ENCODE measurements around the gene DCAF12L1. TPM values are rescaled to one million over a fixed set of nuclear protein-coding genes. Genes with fewer than 3 reads are reported as not detected.
A peak's percentile ranks its signal among the peaks of the same experiment; 100 is the strongest.

The DCAF12L1 gene
- 0.91 TPM for polyA plus RNA-seq (2013, experiment 1 of 4)
- polyA plus RNA-seq (2013, experiment 2 of 4): 1.2 TPM
- 0.53 TPM for polyA plus RNA-seq (2013, experiment 3 of 4)
- 0.61 TPM for polyA plus RNA-seq (2013, experiment 4 of 4)

GRCh38 chrX:126552313-126553022 lies at the start of gene DCAF12L1:
TSS of gene DCAF12L1 (minus strand) at chrX:126552814. CDS start at chrX:126552608, 206 bp downstream.
- no peaks in the 10 kb centered on the region for H3K9me3 ChIP-seq (ENCODE audit: control insufficient read depth, low read length)
- no peak within 1 kb of the TSS for H3K27ac ChIP-seq (ENCODE audit: insufficient read depth, low read depth, low read length, poor library complexity, severe bottlenecking)
- 7 to 11% methylated on average over 82 to 83 of the region's 83 CpGs for WGBS, 2 experiments
- no peaks in the 10 kb centered on the region for H3K36me3 ChIP-seq (ENCODE audit: control insufficient read depth, insufficient read depth, low read length)
- H3K27me3 ChIP-seq (ENCODE audit: control insufficient read depth, insufficient read depth, low read length, poor library complexity, severe bottlenecking): peaks cover 19% of the 10 kb centered on the region
- H3K4me3 ChIP-seq (ENCODE audit: insufficient read depth, low read depth, low read length): peak within 1 kb of the TSS; percentile 27
- H3K4me1 ChIP-seq (ENCODE audit: control insufficient read depth, insufficient read depth, low read length): no peaks in the 10 kb centered on the region

GRCh38 chrX:126580877-126581276 lies 28.3 kb upstream of the DCAF12L1 start:
- no peaks in the 10 kb centered on the region for H3K36me3 ChIP-seq (ENCODE audit: control insufficient read depth, insufficient read depth, low read length)
- WGBS, 2 experiments: 90 to 97% methylated on average over 34 to 35 of the region's 39 CpGs
- no peaks in the 10 kb centered on the region for H3K27me3 ChIP-seq (ENCODE audit: control insufficient read depth, insufficient read depth, low read length, poor library complexity, severe bottlenecking)
- H3K27ac ChIP-seq (ENCODE audit: insufficient read depth, low read depth, low read length, poor library complexity, severe bottlenecking): no peak overlapping the region
- no peaks in the 10 kb centered on the region for H3K4me1 ChIP-seq (ENCODE audit: control insufficient read depth, insufficient read depth, low read length)
- no peak overlapping the region for H3K4me3 ChIP-seq (ENCODE audit: insufficient read depth, low read depth, low read length)
- no peaks in the 10 kb centered on the region for H3K9me3 ChIP-seq (ENCODE audit: control insufficient read depth, low read length)

- Histone ChIP-seq H3K9me3 (ENCODE audit: control insufficient read depth, low read length) (no peaks in the 10 kb centered on the region), H3K27me3 (ENCODE audit: control insufficient read depth, insufficient read depth, low read length, poor library complexity, severe bottlenecking) (no peaks in the 10 kb centered on the region), H3K36me3 (ENCODE audit: control insufficient read depth, insufficient read depth, low read length) (no peaks in the 10 kb centered on the region), H3K4me1 (ENCODE audit: control insufficient read depth, insufficient read depth, low read length) (no peaks in the 10 kb centered on the region), H3K27ac (ENCODE audit: insufficient read depth, low read depth, low read length, poor library complexity, severe bottlenecking) (no peak overlapping the region), H3K4me3 (ENCODE audit: insufficient read depth, low read depth, low read length) (no peak overlapping the region)
- WGBS, 2 experiments: no CpG with 5 or more reads among the region's 1 CpG
Observed at GRCh38 chrX:126575911-126576310, 23.3 kb upstream of the DCAF12L1 start.

GRCh38 chrX:126557151-126557550 lies 4.5 kb upstream of the DCAF12L1 start:
- no peaks in the 10 kb centered on the region for H3K9me3 ChIP-seq (ENCODE audit: control insufficient read depth, low read length)
- no peak overlapping the region for H3K27ac ChIP-seq (ENCODE audit: insufficient read depth, low read depth, low read length, poor library complexity, severe bottlenecking)
- peaks cover 14% of the 10 kb centered on the region for H3K27me3 ChIP-seq (ENCODE audit: control insufficient read depth, insufficient read depth, low read length, poor library complexity, severe bottlenecking)
- H3K4me3 ChIP-seq (ENCODE audit: insufficient read depth, low read depth, low read length): no peak overlapping the region
- no CpG with 5 or more reads among the region's 1 CpG for WGBS, 2 experiments
- no peaks in the 10 kb centered on the region for H3K36me3 ChIP-seq (ENCODE audit: control insufficient read depth, insufficient read depth, low read length)
- no peaks in the 10 kb centered on the region for H3K4me1 ChIP-seq (ENCODE audit: control insufficient read depth, insufficient read depth, low read length)

- H3K27ac ChIP-seq (ENCODE audit: insufficient read depth, low read depth, low read length, poor library complexity, severe bottlenecking): no peak overlapping the region
- WGBS, 2 experiments: 91 to 93% methylated on average over 43 of the region's 43 CpGs
- peaks cover 19% of the 10 kb centered on the region for H3K27me3 ChIP-seq (ENCODE audit: control insufficient read depth, insufficient read depth, low read length, poor library complexity, severe bottlenecking)
- no peaks in the 10 kb centered on the region for H3K4me1 ChIP-seq (ENCODE audit: control insufficient read depth, insufficient read depth, low read length)
- H3K9me3 ChIP-seq (ENCODE audit: control insufficient read depth, low read length): no peaks in the 10 kb centered on the region
- no peaks in the 10 kb centered on the region for H3K36me3 ChIP-seq (ENCODE audit: control insufficient read depth, insufficient read depth, low read length)
- H3K4me3 ChIP-seq (ENCODE audit: insufficient read depth, low read depth, low read length): peak overlapping the region; percentile 27
Observed at GRCh38 chrX:126551725-126552312, 795 bp downstream of the DCAF12L1 start.

GRCh38 chrX:126551306-126551705 lies 1.3 kb downstream of the DCAF12L1 start:
- Histone ChIP-seq H3K27ac (ENCODE audit: insufficient read depth, low read depth, low read length, poor library complexity, severe bottlenecking) (no peak overlapping the region), H3K27me3 (ENCODE audit: control insufficient read depth, insufficient read depth, low read length, poor library complexity, severe bottlenecking) (peaks cover 19% of the 10 kb centered on the region), H3K4me3 (ENCODE audit: insufficient read depth, low read depth, low read length) (no peak overlapping the region), H3K4me1 (ENCODE audit: control insufficient read depth, insufficient read depth, low read length) (no peaks in the 10 kb centered on the region), H3K9me3 (ENCODE audit: control insufficient read depth, low read length) (no peaks in the 10 kb centered on the region), H3K36me3 (ENCODE audit: control insufficient read depth, insufficient read depth, low read length) (no peaks in the 10 kb centered on the region)
- 96 to 98% methylated on average over 17 of the region's 17 CpGs for WGBS, 2 experiments

GRCh38 chrX:126550816-126551215 lies 1.8 kb downstream of the DCAF12L1 start:
- Histone ChIP-seq H3K27ac (ENCODE audit: insufficient read depth, low read depth, low read length, poor library complexity, severe bottlenecking) (no peak overlapping the region), H3K4me3 (ENCODE audit: insufficient read depth, low read depth, low read length) (no peak overlapping the region), H3K9me3 (ENCODE audit: control insufficient read depth, low read length) (no peaks in the 10 kb centered on the region), H3K27me3 (ENCODE audit: control insufficient read depth, insufficient read depth, low read length, poor library complexity, severe bottlenecking) (peaks cover 19% of the 10 kb centered on the region), H3K36me3 (ENCODE audit: control insufficient read depth, insufficient read depth, low read length) (no peaks in the 10 kb centered on the region), H3K4me1 (ENCODE audit: control insufficient read depth, insufficient read depth, low read length) (no peaks in the 10 kb centered on the region)
- 93 to 96% methylated on average over 4 to 5 of the region's 6 CpGs for WGBS, 2 experiments

GRCh38 chrX:126509923-126510322 lies 42.7 kb downstream of the DCAF12L1 start:
- no peaks in the 10 kb centered on the region for H3K4me1 ChIP-seq (ENCODE audit: control insufficient read depth, insufficient read depth, low read length)
- H3K36me3 ChIP-seq (ENCODE audit: control insufficient read depth, insufficient read depth, low read length): no peaks in the 10 kb centered on the region
- WGBS, 2 experiments: 82 to 85% methylated on average over 2 to 3 of the region's 3 CpGs
- no peaks in the 10 kb centered on the region for H3K9me3 ChIP-seq (ENCODE audit: control insufficient read depth, low read length)
- H3K27me3 ChIP-seq (ENCODE audit: control insufficient read depth, insufficient read depth, low read length, poor library complexity, severe bottlenecking): no peaks in the 10 kb centered on the region
- no peak overlapping the region for H3K27ac ChIP-seq (ENCODE audit: insufficient read depth, low read depth, low read length, poor library complexity, severe bottlenecking)
- H3K4me3 ChIP-seq (ENCODE audit: insufficient read depth, low read depth, low read length): no peak overlapping the region

Measured in ectodermal cell (in vitro differentiated cells).